Measurements from ENCODE around the gene UBE2QL1.

The UBE2QL1 gene, protein sequence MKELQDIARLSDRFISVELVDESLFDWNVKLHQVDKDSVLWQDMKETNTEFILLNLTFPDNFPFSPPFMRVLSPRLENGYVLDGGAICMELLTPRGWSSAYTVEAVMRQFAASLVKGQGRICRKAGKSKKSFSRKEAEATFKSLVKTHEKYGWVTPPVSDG

GRCh38 chr5:6448622-6449464 lies at the start of gene UBE2QL1:
Gene UBE2QL1, plus strand, starts transcription at chr5:6448859. Its CDS starts 35 bp downstream, at chr5:6448894.
- Mint-ChIP-seq H3K4me3 (peak within 1 kb of the TSS; percentile 20), H3K36me3 (ENCODE audit: low read depth) (no peaks in the 10 kb centered on the region), H3K27me3 (peaks cover 32% of the 10 kb centered on the region), H3K9me3 (no peaks in the 10 kb centered on the region), H3K27ac (no peak within 1 kb of the TSS), H3K4me1 (ENCODE audit: low read depth) (no peaks in the 10 kb centered on the region)
- intact Hi-C loops (cut with micrococcal nuclease) = no loop called here

DNA sequence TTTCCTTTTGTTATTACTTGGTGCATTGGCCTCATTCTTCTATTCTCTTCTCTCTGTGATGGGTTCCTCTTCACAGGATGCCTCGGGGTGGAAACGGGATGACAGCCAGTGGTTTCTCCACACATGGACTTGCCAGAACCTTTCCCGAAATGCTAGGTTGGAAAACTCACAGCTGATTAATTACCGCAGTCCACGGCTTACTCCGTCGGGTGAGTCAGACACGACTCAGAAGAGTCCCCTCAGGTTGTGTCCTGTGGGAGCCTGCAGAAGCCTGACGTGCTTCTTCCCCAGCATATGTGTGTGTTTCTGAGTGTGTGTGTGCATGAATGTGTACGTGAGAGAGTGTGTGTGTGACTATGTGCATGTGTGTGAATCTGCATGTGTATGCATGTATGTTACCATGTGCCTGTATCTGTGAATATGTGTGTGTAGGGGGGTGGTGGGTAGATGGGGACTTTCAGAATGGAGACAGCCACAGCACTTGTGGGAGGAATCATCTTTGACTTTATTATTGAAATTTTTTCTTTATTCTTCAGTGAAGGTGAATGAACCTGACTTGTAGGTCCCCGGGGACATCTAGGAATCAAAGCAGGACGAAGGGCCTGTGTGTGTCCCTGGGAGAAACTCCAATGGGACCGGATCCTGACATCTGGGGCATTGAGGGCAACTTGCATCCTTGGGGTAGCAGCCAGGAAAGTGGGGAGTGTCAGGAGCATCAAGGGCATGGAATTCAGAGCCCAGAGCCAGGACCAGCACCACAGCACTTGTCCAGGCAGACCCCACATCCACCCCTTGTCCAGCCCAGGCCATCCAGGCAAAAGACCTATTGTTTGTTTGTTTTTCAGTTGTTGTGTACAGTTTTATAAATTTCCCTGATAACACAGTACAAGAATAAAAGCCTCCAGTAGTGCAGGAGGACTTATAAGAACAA lies 48.4 kb upstream of the UBE2QL1 start:
- H3K9me3 Mint-ChIP-seq = no peaks in the 10 kb centered on the region
- intact Hi-C loops (cut with micrococcal nuclease) = no loop called here
- no peak overlapping the region for H3K27ac Mint-ChIP-seq
- H3K4me1 Mint-ChIP-seq (ENCODE audit: low read depth) = no peaks in the 10 kb centered on the region
- H3K4me3 Mint-ChIP-seq = no peak overlapping the region
- no peaks in the 10 kb centered on the region for H3K36me3 Mint-ChIP-seq (ENCODE audit: low read depth)
- peaks cover 5% of the 10 kb centered on the region for H3K27me3 Mint-ChIP-seq

GRCh38 chr5:6401410-6401809 lies 47.2 kb upstream of the UBE2QL1 start:
- Mint-ChIP-seq H3K27ac (no peak overlapping the region), H3K36me3 (ENCODE audit: low read depth) (no peaks in the 10 kb centered on the region), H3K27me3 (peaks cover 5% of the 10 kb centered on the region), H3K9me3 (no peaks in the 10 kb centered on the region), H3K4me3 (no peak overlapping the region), H3K4me1 (ENCODE audit: low read depth) (no peaks in the 10 kb centered on the region)
- intact Hi-C loops (cut with micrococcal nuclease) = no loop called here

DNA sequence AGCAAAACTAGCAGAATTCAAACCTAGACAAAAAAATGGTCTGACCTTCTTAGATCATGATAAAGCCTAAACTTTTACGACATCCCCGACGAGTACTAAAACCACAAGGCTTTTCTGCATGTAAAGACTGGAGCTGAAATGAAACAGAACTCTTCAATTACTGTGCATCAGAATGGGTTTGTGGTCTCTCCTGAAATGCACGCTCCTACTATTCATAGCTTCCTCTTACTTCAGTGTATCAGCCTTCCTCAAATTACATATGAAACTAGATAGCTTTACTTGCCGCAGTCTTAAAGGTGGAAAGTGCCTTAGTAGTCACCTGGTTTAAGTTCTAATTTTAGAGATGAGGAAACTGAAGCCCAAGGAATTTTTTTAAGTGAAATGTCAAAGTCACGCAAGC lies 45.7 kb upstream of the UBE2QL1 start:
- H3K9me3 Mint-ChIP-seq = no peaks in the 10 kb centered on the region
- intact Hi-C loops (cut with micrococcal nuclease) = no loop called here
- no peaks in the 10 kb centered on the region for H3K4me1 Mint-ChIP-seq (ENCODE audit: low read depth)
- peaks cover 5% of the 10 kb centered on the region for H3K27me3 Mint-ChIP-seq
- H3K36me3 Mint-ChIP-seq (ENCODE audit: low read depth) = no peaks in the 10 kb centered on the region
- no peak overlapping the region for H3K27ac Mint-ChIP-seq
- H3K4me3 Mint-ChIP-seq = no peak overlapping the region

- no peaks in the 10 kb centered on the region for H3K9me3 Mint-ChIP-seq
- H3K4me3 Mint-ChIP-seq = no peak overlapping the region
- intact Hi-C loops (cut with micrococcal nuclease) = no loop called here
- H3K36me3 Mint-ChIP-seq (ENCODE audit: low read depth) = no peaks in the 10 kb centered on the region
- H3K4me1 Mint-ChIP-seq (ENCODE audit: low read depth) = no peaks in the 10 kb centered on the region
- no peak overlapping the region for H3K27ac Mint-ChIP-seq
- peaks cover 5% of the 10 kb centered on the region for H3K27me3 Mint-ChIP-seq
Observed at GRCh38 chr5:6403416-6403815, 45.2 kb upstream of the UBE2QL1 start.

DNA sequence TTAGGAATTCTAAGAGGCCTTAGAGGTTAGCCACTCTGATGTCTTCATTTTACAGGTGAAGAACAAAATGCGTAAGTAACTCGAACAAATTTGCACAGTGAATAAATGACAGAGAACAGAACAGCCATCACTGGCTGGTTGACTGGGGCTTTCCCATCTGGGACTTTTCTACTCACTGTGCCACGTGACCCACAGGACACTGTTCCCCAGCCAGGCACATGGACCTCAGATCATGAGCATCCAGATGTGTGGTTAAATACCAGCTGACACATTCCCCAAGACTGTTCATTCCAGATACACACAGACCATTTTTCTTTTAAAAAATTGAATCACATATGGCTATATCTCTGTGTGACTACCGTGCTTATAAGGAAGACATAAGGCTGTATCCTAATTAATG lies 44.5 kb upstream of the UBE2QL1 start:
- Mint-ChIP-seq H3K4me3 (no peak overlapping the region), H3K27ac (no peak overlapping the region), H3K9me3 (no peaks in the 10 kb centered on the region), H3K36me3 (ENCODE audit: low read depth) (no peaks in the 10 kb centered on the region), H3K4me1 (ENCODE audit: low read depth) (no peaks in the 10 kb centered on the region), H3K27me3 (peaks cover 5% of the 10 kb centered on the region)
- intact Hi-C loops (cut with micrococcal nuclease) = no loop called here

DNA sequence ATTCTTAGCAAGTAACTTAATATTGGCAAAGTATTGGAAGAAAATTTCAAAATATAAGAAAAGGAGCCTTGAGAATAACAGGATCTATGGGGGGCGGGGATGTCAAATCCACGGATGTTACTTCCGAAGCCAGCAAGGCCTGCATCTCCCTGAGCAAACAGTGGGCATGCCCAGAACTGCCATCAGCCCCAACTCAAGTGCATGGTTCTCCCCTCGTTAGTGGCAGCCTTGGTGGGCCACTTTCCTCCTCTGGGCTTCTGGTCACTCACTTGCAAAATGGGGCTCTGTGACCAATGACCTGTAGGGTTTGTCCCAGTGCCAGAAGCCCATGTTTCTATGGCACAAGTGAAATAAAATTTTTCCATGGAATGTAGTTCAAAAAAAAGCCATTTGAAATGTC lies 43.1 kb upstream of the UBE2QL1 start:
- no peaks in the 10 kb centered on the region for H3K4me1 Mint-ChIP-seq (ENCODE audit: low read depth)
- H3K9me3 Mint-ChIP-seq = no peaks in the 10 kb centered on the region
- H3K4me3 Mint-ChIP-seq = no peak overlapping the region
- H3K27ac Mint-ChIP-seq = no peak overlapping the region
- H3K27me3 Mint-ChIP-seq = peaks cover 3% of the 10 kb centered on the region
- intact Hi-C loops (cut with micrococcal nuclease) = no loop called here
- no peaks in the 10 kb centered on the region for H3K36me3 Mint-ChIP-seq (ENCODE audit: low read depth)

GRCh38 chr5:6407558-6408259 lies 41.0 kb upstream of the UBE2QL1 start:
- no peaks in the 10 kb centered on the region for H3K36me3 Mint-ChIP-seq (ENCODE audit: low read depth)
- no peaks in the 10 kb centered on the region for H3K27me3 Mint-ChIP-seq
- no peaks in the 10 kb centered on the region for H3K9me3 Mint-ChIP-seq
- H3K27ac Mint-ChIP-seq = no peak overlapping the region
- H3K4me3 Mint-ChIP-seq = no peak overlapping the region
- H3K4me1 Mint-ChIP-seq (ENCODE audit: low read depth) = no peaks in the 10 kb centered on the region
- intact Hi-C loops (cut with micrococcal nuclease) = no loop called here

GRCh38 chr5:6408260-6408596 lies 40.4 kb upstream of the UBE2QL1 start:
- intact Hi-C loops (cut with micrococcal nuclease) = no loop called here

GRCh38 chr5:6408627-6409446 lies 39.8 kb upstream of the UBE2QL1 start:
- intact Hi-C loops (cut with micrococcal nuclease) = no loop called here
- H3K9me3 Mint-ChIP-seq = no peaks in the 10 kb centered on the region
- H3K27me3 Mint-ChIP-seq = no peaks in the 10 kb centered on the region
- H3K36me3 Mint-ChIP-seq (ENCODE audit: low read depth) = no peaks in the 10 kb centered on the region
- H3K4me1 Mint-ChIP-seq (ENCODE audit: low read depth) = no peaks in the 10 kb centered on the region
- no peak overlapping the region for H3K27ac Mint-ChIP-seq
- H3K4me3 Mint-ChIP-seq = no peak overlapping the region

More at GRCh38 chr5:6408260-6408596, 40.4 kb upstream of the UBE2QL1 start:
- Mint-ChIP-seq H3K27me3 (no peaks in the 10 kb centered on the region), H3K4me1 (ENCODE audit: low read depth) (no peaks in the 10 kb centered on the region), H3K36me3 (ENCODE audit: low read depth) (no peaks in the 10 kb centered on the region), H3K4me3 (no peak overlapping the region), H3K9me3 (no peaks in the 10 kb centered on the region), H3K27ac (no peak overlapping the region)

- Mint-ChIP-seq H3K27me3 (no peaks in the 10 kb centered on the region), H3K36me3 (ENCODE audit: low read depth) (no peaks in the 10 kb centered on the region), H3K9me3 (no peaks in the 10 kb centered on the region), H3K27ac (no peak overlapping the region), H3K4me1 (ENCODE audit: low read depth) (no peaks in the 10 kb centered on the region), H3K4me3 (no peak overlapping the region)
- intact Hi-C loops (cut with micrococcal nuclease) = no loop called here
Observed at GRCh38 chr5:6410421-6410820, 38.2 kb upstream of the UBE2QL1 start.

DNA sequence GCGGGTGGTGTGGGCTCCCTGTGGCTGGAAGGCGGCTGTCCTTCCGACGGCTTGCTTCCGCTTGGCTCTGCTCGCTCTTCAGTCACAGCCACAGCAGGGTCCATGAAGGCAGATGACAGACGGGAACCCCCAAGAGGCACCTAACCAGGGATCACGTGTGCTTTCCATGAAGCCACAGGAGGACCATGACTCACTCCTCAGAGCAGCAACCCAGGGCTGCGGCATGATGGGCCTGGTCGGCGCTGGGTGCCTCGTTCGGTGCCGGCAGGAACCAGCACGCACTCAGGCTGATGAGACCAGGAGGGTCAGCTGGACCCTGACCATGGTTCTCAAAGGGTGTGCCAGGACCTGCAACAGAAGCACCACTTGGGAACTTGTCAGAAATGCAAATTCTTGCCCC lies 37.5 kb upstream of the UBE2QL1 start:
- Mint-ChIP-seq H3K4me3 (no peak overlapping the region), H3K9me3 (no peaks in the 10 kb centered on the region), H3K36me3 (ENCODE audit: low read depth) (no peaks in the 10 kb centered on the region), H3K27me3 (no peaks in the 10 kb centered on the region), H3K27ac (no peak overlapping the region), H3K4me1 (ENCODE audit: low read depth) (no peaks in the 10 kb centered on the region)
- intact Hi-C loops (cut with micrococcal nuclease) = no loop called here

- Mint-ChIP-seq H3K9me3 (no peaks in the 10 kb centered on the region), H3K27me3 (no peaks in the 10 kb centered on the region), H3K4me3 (no peak overlapping the region), H3K36me3 (ENCODE audit: low read depth) (no peaks in the 10 kb centered on the region), H3K27ac (no peak overlapping the region), H3K4me1 (ENCODE audit: low read depth) (no peaks in the 10 kb centered on the region)
- intact Hi-C loops (cut with micrococcal nuclease) = no loop called here
Observed at GRCh38 chr5:6412811-6413210, 35.8 kb upstream of the UBE2QL1 start.

All from dendritic cell treated with granulocyte-macrophage colony-stimulating factor and Interleukin-4, amounts not matched to agents 40 ng/mL and 50 ng/mL, for 4 days (primary cell).